ENCODE results near the gene TCF23. TPM values are rescaled to one million over a fixed set of nuclear protein-coding genes. Genes with fewer than 3 reads are reported as not detected.

Gene TCF23
- total RNA-seq, 1 donor from 2014 or later = not detected

- Histone ChIP-seq H4K20me1 (ENCODE audit: insufficient read depth, low read length) (peaks cover 40% of the 10 kb centered on the region), H3K27ac (ENCODE audit: low read depth, low read length) (peak within 1 kb of the TSS; percentile 71), H3K36me3 (ENCODE audit: insufficient read depth, low read length) (peaks cover 8% of the 10 kb centered on the region), H3K4me3 (ENCODE audit: insufficient read depth, low read depth, low read length) (peak within 1 kb of the TSS; percentile 82), H3K4me1 (ENCODE audit: insufficient read depth, low read length) (peaks cover 9% of the 10 kb centered on the region), H3K27me3 (ENCODE audit: insufficient read depth, low read length) (peaks cover 3% of the 10 kb centered on the region), H2AFZ (ENCODE audit: low read depth, low read length) (peak within 1 kb of the TSS; percentile 94), H3K79me2 (ENCODE audit: insufficient read depth, low read length) (peaks cover 26% of the 10 kb centered on the region), H3K9ac (ENCODE audit: low read length) (peak within 1 kb of the TSS; percentile 93), H3K9me3 (ENCODE audit: insufficient read depth, low read depth, low read length) (no peaks in the 10 kb centered on the region), H3K4me2 (ENCODE audit: low read length) (peak within 1 kb of the TSS; percentile 94)
- peaks cover 11% of the 10 kb centered on the region for H3K27me3 Mint-ChIP-seq (ENCODE audit: low read depth, unreplicated experiment)
- peak; percentile 70 for DNase-seq (ENCODE audit: low read depth)
- no peaks in the 10 kb centered on the region for H3K9me3 Mint-ChIP-seq (ENCODE audit: unreplicated experiment)
- peaks cover 12% of the 10 kb centered on the region for H3K36me3 Mint-ChIP-seq (ENCODE audit: low read depth, unreplicated experiment)
- peak within 1 kb of the TSS; percentile 83 for H3K27ac Mint-ChIP-seq (ENCODE audit: unreplicated experiment)
- TF ChIP-seq EZH2 (IDR thresholded peaks at IDR 0.05; ENCODE audit: insufficient read depth, low read length) (no peak), CTCF (IDR thresholded peaks at IDR 0.05; ENCODE audit: insufficient read depth, low read depth, low read length) (peak; percentile 22)
- peak within 1 kb of the TSS; percentile 93 for H3K4me3 Mint-ChIP-seq (ENCODE audit: unreplicated experiment)
- peaks cover 6% of the 10 kb centered on the region for H3K4me1 Mint-ChIP-seq (ENCODE audit: low read depth, unreplicated experiment)
- FAIRE-seq = no peak
Measured at GRCh38 chr2:27133905-27134780, 14.7 kb upstream of the TCF23 start, which contains the start of gene PREB. TSS of gene PREB (minus strand) at chr2:27134636. CDS start at chr2:27134421, 215 bp downstream.

GRCh38 chr2:27134781-27135477, 13.9 kb upstream of the TCF23 start:
- peak overlapping the region; percentile 93 for H3K4me3 Mint-ChIP-seq (ENCODE audit: unreplicated experiment)
- H3K9ac ChIP-seq (ENCODE audit: low read length) = no peak overlapping the region
- H3K79me2 ChIP-seq (ENCODE audit: insufficient read depth, low read length) = peaks cover 26% of the 10 kb centered on the region
- H3K4me2 ChIP-seq (ENCODE audit: low read length) = peak overlapping the region; percentile 94
- peaks cover 10% of the 10 kb centered on the region for H3K36me3 Mint-ChIP-seq (ENCODE audit: low read depth, unreplicated experiment)
- no peak overlapping the region for H3K27ac ChIP-seq (ENCODE audit: low read depth, low read length)
- peaks cover 34% of the 10 kb centered on the region for H4K20me1 ChIP-seq (ENCODE audit: insufficient read depth, low read length)
- DNase-seq (ENCODE audit: low read depth) = no peak
- peaks cover 6% of the 10 kb centered on the region for H3K27me3 ChIP-seq (ENCODE audit: insufficient read depth, low read length)
- no peak for TF ChIP-seq EZH2 (IDR thresholded peaks at IDR 0.05; ENCODE audit: insufficient read depth, low read length)
- TF ChIP-seq CTCF (IDR thresholded peaks at IDR 0.05; ENCODE audit: insufficient read depth, low read depth, low read length) = no peak
- peak overlapping the region; percentile 66 for H3K27ac Mint-ChIP-seq (ENCODE audit: unreplicated experiment)
- H3K27me3 Mint-ChIP-seq (ENCODE audit: low read depth, unreplicated experiment) = peaks cover 16% of the 10 kb centered on the region
- H3K4me1 Mint-ChIP-seq (ENCODE audit: low read depth, unreplicated experiment) = peaks cover 6% of the 10 kb centered on the region
- H3K4me3 ChIP-seq (ENCODE audit: insufficient read depth, low read depth, low read length) = peak overlapping the region; percentile 19
- peaks cover 9% of the 10 kb centered on the region for H3K4me1 ChIP-seq (ENCODE audit: insufficient read depth, low read length)
- H3K36me3 ChIP-seq (ENCODE audit: insufficient read depth, low read length) = peaks cover 8% of the 10 kb centered on the region
- H3K9me3 Mint-ChIP-seq (ENCODE audit: unreplicated experiment) = no peaks in the 10 kb centered on the region
- H3K9me3 ChIP-seq (ENCODE audit: insufficient read depth, low read depth, low read length) = no peaks in the 10 kb centered on the region
- H2AFZ ChIP-seq (ENCODE audit: low read depth, low read length) = peak overlapping the region; percentile 49
- FAIRE-seq = no peak

All from astrocyte (in vitro differentiated cells and primary cell).